SK-N-SH (cell line): Measurements from ENCODE around the gene UBE2G2. TPM values are rescaled to one million over a fixed set of nuclear protein-coding genes. Genes with fewer than 3 reads are reported as not detected.

Experiments used
- CTCF ChIA-PET: fragments of 300-600, 350-600 bp; formaldehyde crosslinking; extraction: SDS; loops from one replicate; lab custom pipeline; 2021; lab: Yijun Ruan, JAX
- POLR2A ChIA-PET: fragments of 350-600 bp; sonication (Branson Sonifier 250); formaldehyde crosslinking; extraction: SDS; loops from one replicate; lab custom pipeline; 2020; ENCODE audit warnings: antibody characterized with exemption, inconsistent platforms; lab: Yijun Ruan, JAX
- DNase-seq: peaks from one replicate; pipeline ENCODE4 v3.0.0; 2012
- H2AFZ ChIP-seq: fragments of 200-600 bp; sonication (generic); 2 replicates; pipeline ENCODE4 v1.8.1; 2016; ENCODE audit warnings: antibody characterized with exemption, mild to moderate bottlenecking, low read depth
- H3F3A ChIP-seq: fragments of 200-600 bp; sonication (generic); replicated peaks from 2 replicates; pipeline ENCODE3; 2016; ENCODE audit warnings: antibody characterized with exemption, mild to moderate bottlenecking; ENCODE audit not compliant: insufficient read depth
- H3K27ac ChIP-seq, 2 experiments: fragments of 200-500 bp in 1 of 2; fragments of 200-600 bp in 1 of 2; sonication (Bioruptor generic) in 1 of 2; sonication (generic), shearing (Covaris generic) in 1 of 2; 2 replicates each; pipeline versions ENCODE4 v1.5.1 to v1.6.1; 2014 to 2016; ENCODE audit warnings: low read depth in 2 of 2, inconsistent platforms in 1 of 2, low read length in 1 of 2, mild to moderate bottlenecking in 1 of 2, mixed read lengths in 1 of 2
- H3K27me3 ChIP-seq: fragments of 200-600 bp; sonication (generic), shearing (Covaris generic); 2 replicates; pipeline ENCODE4 v1.6.1; 2016; ENCODE audit warnings: mixed run types; ENCODE audit not compliant: insufficient read depth
- H3K36me3 ChIP-seq, 2 experiments: fragments of 200-500 bp in 1 of 2; fragments of 200-600 bp in 1 of 2; sonication (Bioruptor generic) in 1 of 2; sonication (generic) in 1 of 2; replicated peaks in 1 of 2; 2 replicates each; pipeline versions ENCODE3 to v1.5.1; 2014 to 2016; ENCODE audit warnings: low read length in 1 of 2, mild to moderate bottlenecking in 1 of 2; ENCODE audit not compliant: insufficient read depth in 2 of 2, control insufficient read depth in 1 of 2
- H3K4me1 ChIP-seq, 2 experiments: fragments of 200-500 bp in 1 of 2; fragments of 200-600 bp in 1 of 2; sonication (Bioruptor generic) in 1 of 2; sonication (generic), shearing (Covaris generic) in 1 of 2; 2 replicates each; pipeline versions ENCODE4 v1.5.1 to v1.6.1; 2014 to 2016; ENCODE audit warnings: low read depth in 1 of 2, low read length in 1 of 2, mixed run types in 1 of 2; ENCODE audit not compliant: insufficient read depth in 2 of 2, control insufficient read depth in 1 of 2
- H3K4me2 ChIP-seq: fragments of 200-600 bp; sonication (generic), shearing (Covaris generic); 2 replicates; pipeline ENCODE4 v1.6.1; 2017; ENCODE audit warnings: mixed run types
- H3K4me3 ChIP-seq, 2 experiments: fragments of 200-500 bp in 1 of 2; fragments of 200-600 bp in 1 of 2; sonication (Bioruptor generic) in 1 of 2; sonication (generic), shearing (Covaris generic) in 1 of 2; 2 replicates each; pipeline versions ENCODE4 v1.5.1 to v1.8.1; 2014 to 2016; ENCODE audit warnings: low read depth in 2 of 2, inconsistent platforms in 1 of 2, low read length in 1 of 2, mild to moderate bottlenecking in 1 of 2, mixed read lengths in 1 of 2, moderate library complexity in 1 of 2
- H3K79me2 ChIP-seq: fragments of 200-600 bp; sonication (generic); 2 replicates; pipeline ENCODE4 v1.8.1; 2017; ENCODE audit warnings: mild to moderate bottlenecking; ENCODE audit not compliant: insufficient read depth
- H3K9ac ChIP-seq: fragments of 200-600 bp; sonication (generic); 2 replicates; pipeline ENCODE4 v1.6.1; 2017; ENCODE audit warnings: mixed run types
- H3K9me2 ChIP-seq: fragments of 200-600 bp; sonication (generic); 2 replicates; pipeline ENCODE4 v1.6.1; 2017; ENCODE audit warnings: mixed run types
- H3K9me3 ChIP-seq: fragments of 200-600 bp; sonication (generic); 2 replicates; pipeline ENCODE4 v1.6.1; 2017; ENCODE audit warnings: mixed run types, mild to moderate bottlenecking, moderate library complexity
- H4K20me1 ChIP-seq: fragments of 200-600 bp; sonication (generic); 2 replicates; pipeline ENCODE4 v1.6.1; 2017; ENCODE audit warnings: mild to moderate bottlenecking, mixed run types; ENCODE audit not compliant: insufficient read depth
- EZH2phosphoT487 ChIP-seq: fragments of 200-600 bp; sonication (generic); IDR thresholded peaks from 2 replicates; pipeline ENCODE4 v1.6.1; 2017; ENCODE audit warnings: low read depth, mixed run types, mild to moderate bottlenecking, antibody characterized with exemption, moderate library complexity, borderline replicate concordance
- FOSL2 ChIP-seq: IDR thresholded peaks from 2 replicates; pipeline ENCODE4 v1.4.0; 2012; ENCODE audit warnings: low read depth, mild to moderate bottlenecking, moderate library complexity, borderline replicate concordance
- FOXJ3 ChIP-seq: sonication (generic); formaldehyde crosslinking; IDR thresholded peaks from 2 replicates; pipeline ENCODE4 v1.5.1; 2020; ENCODE audit warnings: mild to moderate bottlenecking, missing genetic modification reagents
- FOXM1 ChIP-seq: IDR thresholded peaks from 2 replicates; pipeline ENCODE4 v1.4.0; 2012; ENCODE audit warnings: low read depth, mild to moderate bottlenecking
- JUND ChIP-seq: IDR thresholded peaks from 2 replicates; pipeline ENCODE4 v1.4.0; 2012
- MAX ChIP-seq: IDR thresholded peaks from 2 replicates; pipeline ENCODE4 v1.4.0; 2012; ENCODE audit warnings: low read depth
- MXI1 ChIP-seq: IDR thresholded peaks from 2 replicates; pipeline ENCODE4 v1.6.1; 2012; ENCODE audit warnings: mild to moderate bottlenecking, low read depth, low read length, improper control_type of control experiment
- NFIC ChIP-seq: IDR thresholded peaks from 2 replicates; pipeline ENCODE4 v1.4.0; 2012; ENCODE audit warnings: borderline replicate concordance
- NRF1 ChIP-seq: IDR thresholded peaks from 2 replicates; pipeline ENCODE4 v1.6.1; 2012; ENCODE audit warnings: low read depth, mild to moderate bottlenecking, low read length
- RAD21 ChIP-seq: IDR thresholded peaks from 2 replicates; pipeline ENCODE4 v1.6.1; 2012; ENCODE audit warnings: mild to moderate bottlenecking, low read length
- RXRA ChIP-seq: IDR thresholded peaks from 2 replicates; pipeline ENCODE4 v1.4.0; 2012; ENCODE audit warnings: low read depth, mild to moderate bottlenecking, borderline replicate concordance
- SIN3A ChIP-seq: IDR thresholded peaks from 2 replicates; pipeline ENCODE4 v1.6.1; 2012; ENCODE audit warnings: low read depth, mild to moderate bottlenecking, low read length, moderate library complexity, borderline replicate concordance
- SMC3 ChIP-seq: IDR thresholded peaks from 2 replicates; pipeline ENCODE4 v1.6.1; 2012; ENCODE audit warnings: low read depth, low read length, improper control_type of control experiment
- TAF1 ChIP-seq: IDR thresholded peaks from 2 replicates; pipeline ENCODE4 v1.6.1; 2012; ENCODE audit warnings: low read depth, mild to moderate bottlenecking, low read length, moderate library complexity, borderline replicate concordance
- TCF12 ChIP-seq: IDR thresholded peaks from 2 replicates; pipeline ENCODE4 v1.4.0; 2012
- TEAD4 ChIP-seq: IDR thresholded peaks from 2 replicates; pipeline ENCODE4 v1.4.0; 2012; ENCODE audit warnings: mild to moderate bottlenecking, borderline replicate concordance; ENCODE audit not compliant: insufficient read depth
- YY1 ChIP-seq: IDR thresholded peaks from 2 replicates; pipeline ENCODE4 v1.4.0; 2012; ENCODE audit warnings: low read depth, mild to moderate bottlenecking
- WGBS: methylation state at CpG from one replicate; pipeline ENCODE4 v1.1.6; 2017; ENCODE audit warnings: low lambda C conversion rate; 5-methylcytosine and 5-hydroxymethylcytosine counted together
- polyA plus RNA-seq, 3 experiments: library from polyadenylated mRNA; depleted of rRNA; stranded (reverse); fragments of >200 nt; gene quantifications; 2 replicates each; pipeline ENCODE4 v1.2.3, GENCODE V29; 2012
- TF ChIP-seq, protein P1 (sequence below): IDR thresholded peaks from 2 replicates; pipeline ENCODE4 v1.4.0; 2012; ENCODE audit warnings: low read depth, borderline replicate concordance
- TF ChIP-seq, protein P2 (sequence below): fragments of 200-600 bp; sonication (generic); IDR thresholded peaks from 2 replicates; pipeline ENCODE4 v1.6.1; 2017; ENCODE audit warnings: antibody characterized with exemption, mild to moderate bottlenecking, moderate library complexity

The UBE2G2 gene
- polyA plus RNA-seq, 1 of the 3 experiments (the other 2 are of a cell fraction): 129 TPM

DNA sequence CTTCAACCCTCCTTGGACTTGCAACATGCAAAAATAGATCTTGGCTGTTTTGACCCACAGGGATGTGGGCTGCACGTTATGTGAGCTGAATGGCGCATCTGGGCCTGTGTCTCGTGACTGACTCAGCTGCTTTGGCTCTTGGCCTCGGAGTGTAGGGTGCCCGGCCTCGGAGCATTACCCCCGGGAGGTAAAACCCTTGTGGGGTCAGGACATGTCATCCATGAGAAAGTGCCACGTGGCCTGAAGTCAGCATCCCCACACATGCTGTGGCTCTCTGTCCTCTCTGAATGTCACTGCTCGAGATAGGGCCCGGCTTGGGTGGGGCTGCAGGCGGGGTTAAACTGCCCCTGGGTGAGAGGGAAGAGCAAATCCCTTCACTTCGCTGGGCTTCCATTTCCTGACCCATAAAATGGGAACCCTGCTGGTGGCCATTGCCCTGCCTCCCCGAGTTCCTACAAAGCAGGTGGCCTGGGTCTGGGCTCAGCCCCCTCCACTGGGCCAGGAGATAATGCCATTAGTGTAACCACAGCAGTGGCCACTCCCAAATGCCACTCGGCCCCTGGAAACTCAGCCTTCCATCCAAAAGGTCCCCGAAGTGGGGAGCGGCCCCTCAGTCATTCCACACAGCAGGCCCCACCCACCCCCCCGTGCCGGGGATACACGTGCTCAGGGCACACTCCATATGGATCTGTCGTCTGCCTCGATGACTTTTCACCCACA lies 67.4 kb downstream of the UBE2G2 start (continued):
- no peak for TF ChIP-seq EZH2phosphoT487
- TF ChIP-seq, all 33 proteins: peak for 0

GRCh38 chr21:44732956-44733355 lies 68.7 kb downstream of the UBE2G2 start:
- DNase-seq: no peak
- no peaks in the 10 kb centered on the region for H3K4me1 ChIP-seq
- POLR2A ChIA-PET: no interaction called here
- no peaks in the 10 kb centered on the region for H3F3A ChIP-seq
- TF ChIP-seq MXI1 (no peak), RAD21 (no peak), SIN3A (no peak), FOXM1 (no peak), TAF1 (no peak), MAX (no peak), FOXJ3 (CRISPR knock-in tag) (no peak), RXRA (no peak), TCF12 (no peak), FOSL2 (no peak), JUND (no peak), NFIC (no peak), TEAD4 (no peak), EZH2phosphoT487 (no peak), SMC3 (no peak), NRF1 (no peak), YY1 (no peak)
- TF ChIP-seq, protein P1, sequence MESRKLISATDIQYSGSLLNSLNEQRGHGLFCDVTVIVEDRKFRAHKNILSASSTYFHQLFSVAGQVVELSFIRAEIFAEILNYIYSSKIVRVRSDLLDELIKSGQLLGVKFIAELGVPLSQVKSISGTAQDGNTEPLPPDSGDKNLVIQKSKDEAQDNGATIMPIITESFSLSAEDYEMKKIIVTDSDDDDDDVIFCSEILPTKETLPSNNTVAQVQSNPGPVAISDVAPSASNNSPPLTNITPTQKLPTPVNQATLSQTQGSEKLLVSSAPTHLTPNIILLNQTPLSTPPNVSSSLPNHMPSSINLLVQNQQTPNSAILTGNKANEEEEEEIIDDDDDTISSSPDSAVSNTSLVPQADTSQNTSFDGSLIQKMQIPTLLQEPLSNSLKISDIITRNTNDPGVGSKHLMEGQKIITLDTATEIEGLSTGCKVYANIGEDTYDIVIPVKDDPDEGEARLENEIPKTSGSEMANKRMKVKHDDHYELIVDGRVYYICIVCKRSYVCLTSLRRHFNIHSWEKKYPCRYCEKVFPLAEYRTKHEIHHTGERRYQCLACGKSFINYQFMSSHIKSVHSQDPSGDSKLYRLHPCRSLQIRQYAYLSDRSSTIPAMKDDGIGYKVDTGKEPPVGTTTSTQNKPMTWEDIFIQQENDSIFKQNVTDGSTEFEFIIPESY: no peak
- TF ChIP-seq, protein P2, sequence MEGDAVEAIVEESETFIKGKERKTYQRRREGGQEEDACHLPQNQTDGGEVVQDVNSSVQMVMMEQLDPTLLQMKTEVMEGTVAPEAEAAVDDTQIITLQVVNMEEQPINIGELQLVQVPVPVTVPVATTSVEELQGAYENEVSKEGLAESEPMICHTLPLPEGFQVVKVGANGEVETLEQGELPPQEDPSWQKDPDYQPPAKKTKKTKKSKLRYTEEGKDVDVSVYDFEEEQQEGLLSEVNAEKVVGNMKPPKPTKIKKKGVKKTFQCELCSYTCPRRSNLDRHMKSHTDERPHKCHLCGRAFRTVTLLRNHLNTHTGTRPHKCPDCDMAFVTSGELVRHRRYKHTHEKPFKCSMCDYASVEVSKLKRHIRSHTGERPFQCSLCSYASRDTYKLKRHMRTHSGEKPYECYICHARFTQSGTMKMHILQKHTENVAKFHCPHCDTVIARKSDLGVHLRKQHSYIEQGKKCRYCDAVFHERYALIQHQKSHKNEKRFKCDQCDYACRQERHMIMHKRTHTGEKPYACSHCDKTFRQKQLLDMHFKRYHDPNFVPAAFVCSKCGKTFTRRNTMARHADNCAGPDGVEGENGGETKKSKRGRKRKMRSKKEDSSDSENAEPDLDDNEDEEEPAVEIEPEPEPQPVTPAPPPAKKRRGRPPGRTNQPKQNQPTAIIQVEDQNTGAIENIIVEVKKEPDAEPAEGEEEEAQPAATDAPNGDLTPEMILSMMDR: no peak
- H3K27me3 ChIP-seq: peaks cover 22% of the 10 kb centered on the region; the same call in 1 of the 2 replicates
- WGBS: 36% methylated on average over 4 of the region's 11 CpGs
- H3K79me2 ChIP-seq: no peaks in the 10 kb centered on the region
- no peak overlapping the region for H3K9ac ChIP-seq
- no peaks in the 10 kb centered on the region for H3K9me2 ChIP-seq
- peaks cover 7% of the 10 kb centered on the region; the same call in 1 of the 2 replicates for H3K9me3 ChIP-seq
- no peak overlapping the region for H2AFZ ChIP-seq
- H3K27ac ChIP-seq: no peak overlapping the region
- no peak overlapping the region for H3K4me2 ChIP-seq
- no peak overlapping the region for H3K4me3 ChIP-seq
- H4K20me1 ChIP-seq: no peaks in the 10 kb centered on the region
- no peaks in the 10 kb centered on the region for H3K36me3 ChIP-seq
- CTCF ChIA-PET: interaction anchor here (1.0 to 1.2 kb wide), 2 partner anchors 10 to 13 kb away, joined by 3 read pairs; no protein-coding TSS in a partner anchor
